GM12891 (cell line): ENCODE measurements around the gene PPP4C.

Experiments used
- DNase-seq: peaks from one replicate; pipeline ENCODE4 v3.0.0; 2011; ENCODE audit warnings: low spot score; ENCODE audit not compliant: insufficient read length
- FAIRE-seq: peaks from 2 replicates; lab custom pipeline; 2011; peaks lifted over from hg19 to GRCh38; lab: Jason Lieb, UNC
- PAX5 ChIP-seq: IDR thresholded peaks from 2 replicates; pipeline ENCODE4 v1.6.1; 2011; ENCODE audit warnings: low read length, moderate library complexity, mild to moderate bottlenecking; ENCODE audit not compliant: insufficient read depth, severe bottlenecking
- POLR2A ChIP-seq: IDR thresholded peaks from 2 replicates; pipeline ENCODE4 v1.6.1; 2011; ENCODE audit warnings: low read depth, low read length, control low read depth
- POLR2AphosphoS5 ChIP-seq: IDR thresholded peaks from 2 replicates; pipeline ENCODE4 v1.6.1; 2011; ENCODE audit warnings: low read depth, low read length, control low read depth
- POU2F2 ChIP-seq: IDR thresholded peaks from 2 replicates; pipeline ENCODE4 v1.6.1; 2011; ENCODE audit warnings: low read depth, mild to moderate bottlenecking, control low read depth, low read length, moderate library complexity
- SPI1 ChIP-seq: IDR thresholded peaks from 2 replicates; pipeline ENCODE4 v1.6.1; 2011; ENCODE audit warnings: low read depth, low read length, control low read depth
- TAF1 ChIP-seq: IDR thresholded peaks from 2 replicates; pipeline ENCODE4 v1.6.1; 2011; ENCODE audit warnings: low read depth, low read length, control low read depth

PPP4C gene

DNA sequence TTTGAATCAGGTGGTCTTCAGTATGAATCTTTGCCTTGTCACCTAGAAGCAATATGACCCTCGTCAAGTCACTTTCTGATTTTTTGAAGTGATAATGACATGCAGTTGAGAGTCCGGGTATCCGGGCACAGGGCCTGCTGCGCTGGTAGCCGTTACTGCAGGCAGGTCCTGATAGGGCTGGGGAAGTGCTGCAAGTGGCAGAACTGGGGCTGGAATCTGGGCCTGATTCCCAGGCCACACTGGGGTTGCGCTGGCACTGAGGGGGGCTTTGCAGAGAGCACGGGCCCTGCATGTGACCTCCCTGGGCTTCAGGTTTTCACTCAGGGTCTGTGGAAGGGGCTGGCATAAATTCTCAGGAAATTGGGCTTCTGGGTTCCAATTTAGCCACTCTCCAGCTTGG, 3.0 kb downstream of the PPP4C start:
- TF ChIP-seq POLR2A (no peak), POLR2AphosphoS5 (no peak), SPI1 (no peak), PAX5 (no peak), TAF1 (no peak), POU2F2 (no peak)
- FAIRE-seq (no peak), DNase-seq (no peak)

DNA sequence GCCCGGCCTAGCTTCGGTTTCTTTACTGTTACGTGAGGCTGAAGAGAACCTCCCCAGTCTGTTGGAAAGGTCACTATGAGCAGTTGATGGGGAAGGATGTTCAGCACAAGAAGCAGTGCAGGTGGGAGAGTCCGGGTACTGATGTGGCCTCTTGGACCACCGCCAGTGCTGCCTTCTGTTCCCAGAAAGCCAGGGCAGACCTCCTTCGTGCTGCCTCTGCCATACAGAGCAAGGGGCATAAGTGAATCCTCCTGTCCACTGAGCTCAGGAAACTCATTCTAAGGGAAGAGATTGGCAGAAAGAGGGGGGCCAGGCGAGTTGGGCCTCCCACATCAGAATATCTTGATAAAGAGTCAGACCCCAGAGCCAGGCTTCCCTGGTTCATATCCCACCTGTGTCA, 3.7 kb downstream of the PPP4C start:
- DNase-seq (no peak), FAIRE-seq (no peak)
- TF ChIP-seq POU2F2 (no peak), POLR2AphosphoS5 (no peak), PAX5 (no peak), POLR2A (no peak), SPI1 (no peak), TAF1 (no peak)

DNA sequence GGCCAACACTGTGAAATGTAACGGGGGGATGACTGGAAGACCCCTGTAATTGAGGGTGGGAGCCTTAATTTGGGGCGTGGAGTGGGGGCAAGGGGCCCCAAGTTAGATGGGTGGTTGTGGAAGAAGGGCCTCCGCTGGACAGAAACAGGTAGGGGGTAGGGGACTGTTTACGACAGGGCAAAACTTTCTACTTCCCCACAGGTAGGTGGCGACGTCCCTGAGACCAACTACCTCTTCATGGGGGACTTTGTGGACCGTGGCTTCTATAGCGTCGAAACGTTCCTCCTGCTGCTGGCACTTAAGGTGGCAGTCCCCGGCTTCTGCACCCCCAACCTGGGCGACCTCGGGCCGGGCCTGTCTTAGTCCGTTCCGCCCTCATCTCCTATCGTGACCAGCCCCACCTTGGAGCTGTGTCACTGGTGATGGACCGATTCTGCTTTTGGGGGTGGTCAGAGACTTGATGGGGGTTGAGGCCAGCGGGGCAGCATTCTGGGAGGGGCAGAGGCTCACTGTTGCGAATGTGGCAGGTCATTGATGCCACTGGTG, 6.8 kb downstream of the PPP4C start:
- DNase-seq (no peak), FAIRE-seq (no peak)
- TF ChIP-seq PAX5 (no peak), POLR2A (no peak), SPI1 (no peak), POLR2AphosphoS5 (no peak), TAF1 (no peak), POU2F2 (no peak)

DNA sequence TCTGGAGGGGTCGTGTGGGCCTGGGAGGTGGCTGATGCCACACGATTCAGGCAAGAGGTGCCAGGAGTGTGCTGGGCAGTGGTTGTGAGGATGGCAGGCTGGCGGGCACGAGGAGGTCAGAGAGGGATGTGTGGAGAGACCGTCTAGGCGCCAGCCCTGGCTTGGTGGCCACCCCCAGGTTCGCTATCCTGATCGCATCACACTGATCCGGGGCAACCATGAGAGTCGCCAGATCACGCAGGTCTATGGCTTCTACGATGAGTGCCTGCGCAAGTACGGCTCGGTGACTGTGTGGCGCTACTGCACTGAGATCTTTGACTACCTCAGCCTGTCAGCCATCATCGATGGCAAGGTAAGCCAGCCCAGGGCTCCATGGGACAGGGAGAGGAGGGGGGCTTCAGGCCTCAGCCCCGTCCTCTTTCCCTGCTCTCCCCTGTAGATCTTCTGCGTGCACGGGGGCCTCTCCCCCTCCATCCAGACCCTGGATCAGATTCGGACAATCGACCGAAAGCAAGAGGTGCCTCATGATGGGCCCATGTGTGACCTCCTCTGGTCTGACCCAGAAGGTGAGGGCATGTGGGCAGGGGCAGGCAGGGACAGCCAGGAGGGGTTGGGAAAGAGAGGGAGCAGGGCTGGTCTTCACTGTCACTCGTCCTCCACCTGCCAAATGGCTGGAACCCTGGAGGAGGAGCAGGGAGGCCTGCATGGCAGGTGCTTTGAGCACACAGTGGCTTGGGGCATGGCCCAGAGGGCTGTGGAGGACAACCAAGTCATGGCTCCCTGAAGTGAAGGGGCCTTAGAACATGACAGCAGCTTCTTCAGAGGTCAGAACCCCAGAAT, 7.6 kb downstream of the PPP4C start:
- no peak for FAIRE-seq
- no peak for DNase-seq
- no peak for TF ChIP-seq POLR2AphosphoS5
- no peak for TF ChIP-seq SPI1
- TF ChIP-seq POLR2A = no peak
- no peak for TF ChIP-seq TAF1
- no peak for TF ChIP-seq POU2F2
- no peak for TF ChIP-seq PAX5

DNA sequence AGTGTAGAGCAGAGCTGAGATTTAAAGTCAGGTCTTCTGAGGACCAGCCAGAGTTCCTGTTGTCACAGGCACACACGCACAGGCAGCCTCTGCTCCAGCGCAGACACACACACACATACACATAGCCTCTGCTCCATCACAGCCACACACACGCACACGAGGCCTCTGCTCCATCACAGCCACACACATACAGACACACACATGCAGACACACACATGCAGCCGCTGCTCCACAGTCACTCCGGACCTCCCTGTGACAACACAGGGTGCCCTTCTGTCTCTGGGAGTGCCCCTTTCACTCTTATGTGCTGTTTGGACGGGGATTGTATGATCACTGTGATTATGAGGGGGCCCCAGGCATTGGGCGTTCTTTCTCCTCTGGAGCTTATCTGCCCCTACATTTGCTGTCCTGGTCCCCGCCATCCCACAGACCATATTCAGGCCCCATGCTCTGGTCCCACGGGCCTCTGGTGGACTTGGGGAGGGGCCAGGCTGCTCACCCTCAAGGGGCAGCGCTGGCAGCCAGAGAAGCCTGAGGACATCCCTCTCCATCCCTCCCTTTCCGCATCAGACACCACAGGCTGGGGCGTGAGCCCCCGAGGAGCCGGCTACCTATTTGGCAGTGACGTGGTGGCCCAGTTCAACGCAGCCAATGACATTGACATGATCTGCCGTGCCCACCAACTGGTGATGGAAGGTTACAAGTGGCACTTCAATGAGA, 8.5 kb downstream of the PPP4C start:
- DNase-seq (no peak), FAIRE-seq (no peak)
- TF ChIP-seq POU2F2 (no peak), PAX5 (no peak), POLR2A (no peak), SPI1 (no peak), TAF1 (no peak), POLR2AphosphoS5 (no peak)

DNA sequence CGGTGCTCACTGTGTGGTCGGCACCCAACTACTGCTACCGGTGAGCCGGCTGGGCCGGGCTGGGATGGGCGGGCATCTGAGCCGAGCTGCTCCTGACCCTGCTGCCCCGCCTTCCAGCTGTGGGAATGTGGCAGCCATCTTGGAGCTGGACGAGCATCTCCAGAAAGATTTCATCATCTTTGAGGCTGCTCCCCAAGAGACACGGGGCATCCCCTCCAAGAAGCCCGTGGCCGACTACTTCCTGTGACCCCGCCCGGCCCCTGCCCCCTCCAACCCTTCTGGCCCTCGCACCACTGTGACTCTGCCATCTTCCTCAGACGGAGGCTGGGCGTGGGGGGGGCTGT, 9.0 kb downstream of the PPP4C start:
- FAIRE-seq (no peak), DNase-seq (no peak)
- TF ChIP-seq POLR2AphosphoS5 = no peak
- no peak for TF ChIP-seq PAX5
- no peak for TF ChIP-seq TAF1
- no peak for TF ChIP-seq POLR2A
- no peak for TF ChIP-seq POU2F2

DNA sequence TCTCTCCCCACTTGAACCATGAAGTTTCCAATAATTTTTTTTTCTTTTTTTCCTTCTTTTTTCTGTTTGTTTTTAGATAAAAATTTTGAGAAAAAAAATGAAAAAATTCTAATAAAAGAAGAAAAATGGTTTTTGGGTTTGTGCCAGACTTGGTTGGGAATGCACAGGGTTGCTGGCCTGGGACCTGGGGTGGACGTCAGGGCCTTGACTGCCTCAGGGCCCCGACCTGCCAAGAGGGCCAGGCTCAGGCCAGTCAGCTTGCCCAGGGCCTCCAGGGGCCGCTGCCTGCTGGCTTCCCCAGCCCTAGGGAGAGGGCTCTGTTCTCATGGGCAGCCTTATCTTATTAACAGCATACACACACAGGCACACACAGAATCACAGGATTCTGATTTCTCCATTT, 9.5 kb downstream of the PPP4C start:
- FAIRE-seq (peak; percentile 45), DNase-seq (no peak)
- TF ChIP-seq TAF1 (no peak), SPI1 (no peak), POU2F2 (no peak), POLR2A (no peak), PAX5 (no peak), POLR2AphosphoS5 (no peak)

DNA sequence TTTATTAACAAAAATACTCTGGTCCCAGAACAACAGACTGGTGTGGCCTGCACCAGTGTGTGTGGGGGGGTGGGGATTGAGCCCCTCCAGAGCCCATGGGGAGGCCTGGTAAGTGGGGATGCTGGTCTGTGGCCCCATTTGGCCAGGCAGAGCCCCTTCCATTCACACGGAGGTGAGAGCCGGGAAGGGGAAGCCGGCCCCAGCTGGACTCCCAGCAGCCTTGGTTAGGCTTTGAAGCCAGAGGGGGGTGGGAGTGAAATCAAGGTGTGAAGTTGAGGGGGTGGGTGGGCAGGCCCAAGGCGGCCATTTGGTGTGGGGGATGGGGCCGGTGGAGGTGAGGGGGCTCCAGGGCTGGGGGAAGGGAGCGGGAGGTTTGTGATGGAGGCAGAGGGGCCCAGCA, 10.0 kb downstream of the PPP4C start:
- TF ChIP-seq POU2F2 = no peak
- TF ChIP-seq PAX5 = no peak
- TF ChIP-seq POLR2A = no peak
- FAIRE-seq = no peak
- DNase-seq = no peak

DNA sequence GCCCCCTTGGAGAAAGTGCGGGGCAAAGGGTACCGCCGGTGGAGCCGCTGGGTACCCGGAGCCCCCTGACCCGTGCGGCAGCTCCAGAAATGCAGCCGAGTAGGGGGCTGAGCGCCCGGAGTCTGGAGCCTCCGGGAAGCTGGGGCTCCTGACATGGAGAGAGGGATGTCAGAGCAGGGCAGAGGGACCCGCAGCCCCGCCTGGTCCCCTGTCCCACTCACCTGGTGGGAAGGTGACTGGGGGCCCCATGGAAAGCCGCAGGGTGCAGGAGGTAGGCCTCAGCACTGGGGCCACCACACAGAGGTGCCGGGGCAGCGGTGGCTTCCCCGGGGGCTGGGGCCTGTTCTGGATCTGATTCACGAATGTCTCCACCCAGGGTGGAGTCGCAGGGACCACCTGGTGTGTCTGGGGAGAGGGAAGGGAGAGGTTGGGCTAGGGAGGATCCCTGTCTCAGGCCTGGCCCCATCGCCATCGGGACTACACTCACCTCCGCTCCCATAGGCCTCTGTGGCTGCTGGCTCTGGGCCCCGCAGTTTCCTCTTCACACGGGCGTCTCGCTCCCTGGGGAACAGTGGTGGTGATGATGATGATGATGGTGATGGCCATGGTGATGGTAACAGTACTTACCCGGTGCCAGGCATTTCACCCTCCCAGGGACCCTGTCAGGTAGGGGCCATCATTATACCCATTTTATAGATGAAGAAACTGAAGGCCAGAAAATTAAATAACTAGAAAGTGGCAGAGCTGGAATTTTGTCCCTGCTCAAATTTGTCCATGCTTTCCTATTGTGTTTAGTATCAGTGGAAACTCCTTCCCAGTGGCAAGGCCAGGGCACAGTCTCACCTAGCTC, 10.7 kb downstream of the PPP4C start:
- TF ChIP-seq POU2F2 = no peak
- TF ChIP-seq POLR2A = no peak
- no peak for TF ChIP-seq TAF1
- no peak for TF ChIP-seq SPI1
- DNase-seq (no peak), FAIRE-seq (no peak)
